Neutrophil (primary cell): ENCODE results near the gene PCP4.

Experiments used
- H3K27ac ChIP-seq: fragments of 200-600 bp; sonication (generic); 2 replicates; pipeline ENCODE4 v1.5.1; 2016; ENCODE audit warnings: mild to moderate bottlenecking, moderate library complexity
- H3K27me3 ChIP-seq: fragments of 200-600 bp; sonication (generic); 2 replicates; pipeline ENCODE4 v1.6.0; 2016; ENCODE audit warnings: mild to moderate bottlenecking
- H3K36me3 ChIP-seq: fragments of 200-600 bp; sonication (generic); 2 replicates; pipeline ENCODE4 v1.5.1; 2017
- H3K4me1 ChIP-seq, 2 experiments: fragments of 200-600 bp in 1 of 2; sonication (generic) in 1 of 2; 1 replicate in 1 of 2; 2 replicates in 1 of 2; pipeline versions ENCODE4 v1.5.1 to v1.6.1; 2013 to 2016; ENCODE audit warnings: low read depth in 1 of 2, low read length in 1 of 2, mild to moderate bottlenecking in 1 of 2, moderate library complexity in 1 of 2; ENCODE audit not compliant: control insufficient read depth in 1 of 2, insufficient read depth in 1 of 2
- H3K4me3 ChIP-seq, 2 experiments: fragments of 200-600 bp in 1 of 2; sonication (generic) in 1 of 2; 1 replicate in 1 of 2; 2 replicates in 1 of 2; pipeline ENCODE4 v1.5.1; 2013 to 2016; ENCODE audit warnings: low read depth in 1 of 2, low read length in 1 of 2, mild to moderate bottlenecking in 1 of 2, moderate library complexity in 1 of 2
- H3K9me3 ChIP-seq: fragments of 200-600 bp; sonication (generic); 2 replicates; pipeline ENCODE4 v1.5.1; 2016
- TF ChIP-seq, protein P1 (sequence below): fragments of 200-600 bp; sonication (generic); IDR thresholded peaks from 2 replicates; pipeline ENCODE4 v1.5.1; 2016; ENCODE audit warnings: antibody characterized with exemption

Gene PCP4

DNA sequence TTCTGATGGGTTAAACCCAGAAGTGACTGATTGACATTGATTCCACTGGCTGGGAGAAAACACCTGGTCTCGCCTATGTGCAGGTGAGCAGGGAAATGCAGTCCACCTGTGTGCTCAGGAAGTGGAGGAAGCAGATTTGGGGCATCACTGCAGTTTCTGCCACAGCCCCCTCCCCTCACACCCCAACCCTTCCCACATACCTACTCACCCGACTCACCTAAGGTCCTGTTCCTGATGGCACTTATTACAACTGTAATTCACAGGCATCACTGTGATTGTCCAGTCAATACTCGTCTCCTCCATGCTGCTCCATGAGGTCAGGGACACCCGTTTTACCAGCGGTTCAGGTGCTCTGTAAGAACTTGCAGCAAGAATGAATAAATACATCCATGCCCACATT is 68.5 kb downstream of the PCP4 start:
- no peaks in the 10 kb centered on the region for H3K9me3 ChIP-seq
- H3K27ac ChIP-seq = no peak overlapping the region
- H3K4me3 ChIP-seq = no peak overlapping the region
- H3K27me3 ChIP-seq = no peaks in the 10 kb centered on the region
- H3K36me3 ChIP-seq = no peaks in the 10 kb centered on the region
- H3K4me1 ChIP-seq = no peaks in the 10 kb centered on the region
- TF ChIP-seq, protein P1, sequence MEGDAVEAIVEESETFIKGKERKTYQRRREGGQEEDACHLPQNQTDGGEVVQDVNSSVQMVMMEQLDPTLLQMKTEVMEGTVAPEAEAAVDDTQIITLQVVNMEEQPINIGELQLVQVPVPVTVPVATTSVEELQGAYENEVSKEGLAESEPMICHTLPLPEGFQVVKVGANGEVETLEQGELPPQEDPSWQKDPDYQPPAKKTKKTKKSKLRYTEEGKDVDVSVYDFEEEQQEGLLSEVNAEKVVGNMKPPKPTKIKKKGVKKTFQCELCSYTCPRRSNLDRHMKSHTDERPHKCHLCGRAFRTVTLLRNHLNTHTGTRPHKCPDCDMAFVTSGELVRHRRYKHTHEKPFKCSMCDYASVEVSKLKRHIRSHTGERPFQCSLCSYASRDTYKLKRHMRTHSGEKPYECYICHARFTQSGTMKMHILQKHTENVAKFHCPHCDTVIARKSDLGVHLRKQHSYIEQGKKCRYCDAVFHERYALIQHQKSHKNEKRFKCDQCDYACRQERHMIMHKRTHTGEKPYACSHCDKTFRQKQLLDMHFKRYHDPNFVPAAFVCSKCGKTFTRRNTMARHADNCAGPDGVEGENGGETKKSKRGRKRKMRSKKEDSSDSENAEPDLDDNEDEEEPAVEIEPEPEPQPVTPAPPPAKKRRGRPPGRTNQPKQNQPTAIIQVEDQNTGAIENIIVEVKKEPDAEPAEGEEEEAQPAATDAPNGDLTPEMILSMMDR = no peak

DNA sequence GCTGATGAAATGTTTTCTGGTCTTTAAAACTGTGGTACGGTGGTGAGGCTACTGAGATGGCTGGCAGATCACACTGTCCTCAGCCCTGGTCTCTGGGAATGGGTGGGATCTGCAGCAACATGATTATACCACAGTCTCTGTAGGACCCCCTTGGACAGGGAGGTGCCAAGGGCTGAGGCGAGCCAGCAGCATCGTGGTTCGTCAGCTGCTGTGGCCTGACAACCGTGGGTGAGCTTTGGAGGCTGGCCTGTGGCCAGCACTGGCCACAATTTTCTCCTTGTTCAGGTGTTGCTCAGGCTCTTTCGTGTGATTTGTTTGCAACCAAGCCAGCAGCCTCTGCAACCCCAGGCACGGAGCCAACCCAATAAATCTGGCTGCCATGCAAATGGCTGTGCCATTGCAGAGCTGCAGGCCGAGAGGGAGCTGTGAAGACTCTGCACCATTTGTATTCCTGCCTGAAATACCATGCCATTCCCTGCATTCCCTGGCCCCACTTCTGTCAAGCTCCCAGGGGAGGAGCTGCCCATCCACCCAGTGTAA is 70.9 kb downstream of the PCP4 start:
- TF ChIP-seq, protein P1 = no peak
- Histone ChIP-seq H3K27me3 (no peaks in the 10 kb centered on the region), H3K36me3 (no peaks in the 10 kb centered on the region), H3K4me3 (no peak overlapping the region), H3K27ac (no peak overlapping the region), H3K9me3 (no peaks in the 10 kb centered on the region), H3K4me1 (no peaks in the 10 kb centered on the region)

DNA sequence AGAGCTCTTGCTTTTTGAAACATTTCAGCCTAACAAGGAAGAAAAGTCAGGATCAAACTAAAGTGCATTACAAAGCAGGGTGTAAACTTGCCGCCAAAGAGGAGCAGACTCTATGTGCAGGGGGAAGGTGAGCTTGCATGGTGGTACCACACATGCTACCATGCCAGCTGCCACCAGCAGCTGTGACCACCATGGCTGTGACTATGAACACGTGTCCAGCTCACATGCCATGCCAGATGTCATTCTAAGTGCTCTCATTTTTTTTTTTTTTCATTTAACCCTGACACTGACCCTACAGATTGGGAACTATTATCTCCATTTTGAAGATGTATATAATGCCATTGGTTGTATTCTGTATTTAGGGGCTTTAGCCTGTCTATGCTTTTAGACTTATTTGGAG is 79.0 kb downstream of the PCP4 start:
- H3K27me3 ChIP-seq = no peaks in the 10 kb centered on the region
- H3K4me3 ChIP-seq = no peak overlapping the region
- TF ChIP-seq, protein P1 = no peak

DNA sequence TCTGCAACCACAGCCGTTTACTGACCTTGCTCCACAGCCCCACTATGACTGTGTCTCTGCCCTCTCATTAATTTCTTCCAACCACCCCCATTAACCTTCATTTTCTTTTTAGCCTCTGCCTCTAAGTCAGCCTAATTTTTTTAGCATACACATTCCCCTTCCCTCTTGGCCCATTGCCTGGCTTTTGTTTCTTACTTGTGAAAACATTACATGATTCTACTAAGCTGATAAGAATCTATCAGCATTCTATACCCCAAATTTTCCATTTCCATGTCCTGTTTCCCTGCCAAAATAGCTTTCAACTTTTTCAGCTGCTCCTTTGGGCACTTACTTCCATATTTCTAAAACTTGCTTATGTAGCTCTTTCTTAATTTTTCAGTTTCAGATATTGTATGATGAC is 79.8 kb downstream of the PCP4 start:
- Histone ChIP-seq H3K36me3 (no peaks in the 10 kb centered on the region), H3K4me3 (no peak overlapping the region), H3K4me1 (no peaks in the 10 kb centered on the region), H3K27ac (no peak overlapping the region), H3K27me3 (no peaks in the 10 kb centered on the region), H3K9me3 (no peaks in the 10 kb centered on the region)
- TF ChIP-seq, protein P1 = no peak

More for the DNA sequence above, 79.0 kb downstream of the PCP4 start:
- H3K36me3 ChIP-seq = no peaks in the 10 kb centered on the region
- H3K9me3 ChIP-seq = no peaks in the 10 kb centered on the region
- no peak overlapping the region for H3K27ac ChIP-seq
- no peaks in the 10 kb centered on the region for H3K4me1 ChIP-seq

DNA sequence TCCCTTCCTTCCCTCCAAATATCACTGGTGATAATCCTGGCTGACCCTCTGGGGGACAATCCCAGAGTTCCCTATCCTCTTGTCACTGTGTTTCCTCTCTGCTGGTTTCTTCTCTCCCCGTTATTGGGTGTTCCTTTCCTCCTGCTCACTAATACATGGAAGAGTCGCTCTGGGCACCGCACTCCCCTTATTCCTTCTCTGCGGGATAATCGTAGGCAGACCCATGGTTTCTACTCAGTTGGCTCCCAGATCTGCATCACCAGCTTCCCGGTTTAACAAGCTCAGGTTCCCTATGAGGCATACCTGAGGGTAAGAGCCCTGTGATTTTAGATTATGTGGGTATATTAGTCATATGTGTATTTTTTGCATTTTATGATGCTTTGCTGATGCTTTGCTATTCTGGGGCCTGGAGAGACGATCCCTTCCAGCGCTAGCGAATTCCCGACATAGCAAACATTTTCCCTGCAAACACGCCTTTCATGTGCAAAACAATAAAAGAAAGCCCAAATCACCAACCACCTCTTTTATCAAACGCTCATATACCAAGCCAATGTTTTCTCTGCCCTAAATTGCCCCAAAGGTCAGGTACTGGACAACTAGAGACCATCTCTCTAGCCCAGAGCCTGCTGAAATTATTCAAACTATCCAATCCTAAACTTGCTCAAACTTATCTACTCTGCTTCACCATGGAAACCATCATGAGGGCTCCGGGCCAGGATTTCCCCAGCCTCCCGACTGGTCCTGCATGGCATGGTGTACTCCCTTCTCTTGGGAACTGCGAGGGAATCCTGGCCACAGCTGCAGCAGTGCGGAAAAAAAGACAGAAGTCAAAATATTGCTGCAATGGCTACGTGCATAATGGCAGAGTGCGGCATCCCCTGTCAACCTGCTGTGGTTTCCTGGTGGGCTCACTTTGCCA is 84.2 kb downstream of the PCP4 start:
- Histone ChIP-seq H3K27ac (no peak overlapping the region), H3K36me3 (no peaks in the 10 kb centered on the region), H3K4me1 (no peaks in the 10 kb centered on the region), H3K27me3 (no peaks in the 10 kb centered on the region), H3K4me3 (no peak overlapping the region), H3K9me3 (no peaks in the 10 kb centered on the region)
- TF ChIP-seq, protein P1 = no peak
